WTC11 (cell line): Measurements from ENCODE around the gene PDZRN3. TPM values are rescaled to one million over a fixed set of nuclear protein-coding genes. Genes with fewer than 3 reads are reported as not detected.

Source experiments
- ATAC-seq: fragments of 200-7000 bp; cut with Tn5 transposase; 2 replicates; pipeline ENCODE4 v1.10.0; 2021; ENCODE audit warnings: mild to moderate bottlenecking, moderate library complexity
- CTCF ChIA-PET: fragments of 300-600 bp; sonication (Branson Sonifier 250); formaldehyde crosslinking; loops from one replicate; lab custom pipeline; 2021; ENCODE audit warnings: antibody characterized with exemption; lab: Charles Lee
- POLR2A ChIA-PET: fragments of 350-600 bp; sonication (Branson Sonifier 250); formaldehyde crosslinking; loops from one replicate; lab custom pipeline; 2021; ENCODE audit warnings: antibody characterized with exemption; lab: Charles Lee
- DNase-seq: peaks from one replicate; pipeline ENCODE4 v3.0.0; 2021; ENCODE audit warnings: low spot score
- H3K27ac Mint-ChIP-seq: 2 replicates; pipeline ENCODE4 v1.8.0; 2021; ENCODE audit warnings: mixed read lengths
- H3K27me3 Mint-ChIP-seq: 2 replicates; pipeline ENCODE4 v1.8.0; 2021; ENCODE audit warnings: low read depth, mild to moderate bottlenecking, moderate library complexity, mixed read lengths
- H3K36me3 Mint-ChIP-seq: 2 replicates; pipeline ENCODE4 v1.8.0; 2021; ENCODE audit warnings: mixed read lengths
- H3K4me1 Mint-ChIP-seq: 2 replicates; pipeline ENCODE4 v1.8.0; 2022; ENCODE audit warnings: mixed read lengths
- H3K4me3 Mint-ChIP-seq: 2 replicates; pipeline ENCODE4 v1.8.0; 2021; ENCODE audit warnings: mild to moderate bottlenecking, moderate library complexity, mixed read lengths
- H3K9me3 Mint-ChIP-seq: 2 replicates; pipeline ENCODE4 v1.8.0; 2021; ENCODE audit warnings: mixed read lengths
- CDX4 ChIP-seq: fragments of 250-450 bp; sonication (Bioruptor Pico); IDR thresholded peaks from 2 replicates; pipeline ENCODE4 v1.9.0; 2021; ENCODE audit warnings: moderate library complexity, mild to moderate bottlenecking, inconsistent platforms, borderline replicate concordance
- E2F1 ChIP-seq: sonication (generic); formaldehyde crosslinking; IDR thresholded peaks from 2 replicates; pipeline ENCODE4 v1.8.0; 2022; ENCODE audit warnings: mild to moderate bottlenecking, missing genetic modification reagents
- E2F4 ChIP-seq: sonication (generic); formaldehyde crosslinking; IDR thresholded peaks from 2 replicates; pipeline ENCODE4 v1.8.1; 2022; ENCODE audit warnings: low read depth, mild to moderate bottlenecking, moderate library complexity, missing genetic modification reagents, borderline replicate concordance
- ETV6 ChIP-seq: sonication (generic); formaldehyde crosslinking; IDR thresholded peaks from 2 replicates; pipeline ENCODE4 v1.8.1; 2022; ENCODE audit warnings: mild to moderate bottlenecking, missing genetic modification reagents
- FOXJ3 ChIP-seq: sonication (generic); formaldehyde crosslinking; IDR thresholded peaks from 2 replicates; pipeline ENCODE4 v1.9.0; 2021; ENCODE audit warnings: missing genetic modification reagents, mild to moderate bottlenecking, borderline replicate concordance
- FOXK1 ChIP-seq: sonication (generic); formaldehyde crosslinking; IDR thresholded peaks from 2 replicates; pipeline ENCODE4 v1.8.0; 2022; ENCODE audit warnings: mild to moderate bottlenecking, moderate library complexity, missing genetic modification reagents
- FOXP4 ChIP-seq: sonication (generic); formaldehyde crosslinking; IDR thresholded peaks from 2 replicates; pipeline ENCODE4 v1.8.0; 2022; ENCODE audit warnings: mild to moderate bottlenecking, missing genetic modification reagents
- HMGA2 ChIP-seq: fragments of 250-450 bp; sonication (Bioruptor Pico); IDR thresholded peaks from 2 replicates; pipeline ENCODE4 v1.4.0; 2021; ENCODE audit warnings: mild to moderate bottlenecking, moderate library complexity
- NR1H2 ChIP-seq: sonication (generic); formaldehyde crosslinking; IDR thresholded peaks from 2 replicates; pipeline ENCODE4 v1.9.0; 2021; ENCODE audit warnings: mild to moderate bottlenecking, moderate library complexity, missing genetic modification reagents
- RORB ChIP-seq: fragments of 250-450 bp; sonication (Bioruptor Pico); IDR thresholded peaks from 2 replicates; pipeline ENCODE4 v1.9.0; 2021; ENCODE audit warnings: mild to moderate bottlenecking
- SMAD3 ChIP-seq: sonication (generic); formaldehyde crosslinking; IDR thresholded peaks from 2 replicates; pipeline ENCODE4 v1.8.0; 2022; ENCODE audit warnings: missing genetic modification reagents, mild to moderate bottlenecking, borderline replicate concordance
- TCF7 ChIP-seq: sonication (generic); formaldehyde crosslinking; IDR thresholded peaks from 2 replicates; pipeline ENCODE4 v1.8.0; 2022; ENCODE audit warnings: mild to moderate bottlenecking, low read depth, missing genetic modification reagents, moderate library complexity
- ZNF138 ChIP-seq: sonication (generic); formaldehyde crosslinking; conservative IDR thresholded peaks from 2 replicates; pipeline ENCODE4 v1.8.1; 2022; ENCODE audit warnings: mild to moderate bottlenecking, moderate library complexity, missing genetic modification reagents
- ZNF317 ChIP-seq: sonication (generic); formaldehyde crosslinking; IDR thresholded peaks from 2 replicates; pipeline ENCODE4 v1.8.1; 2023; ENCODE audit warnings: low read depth, mild to moderate bottlenecking, moderate library complexity, missing genetic modification reagents, borderline replicate concordance
- ZNF416 ChIP-seq: fragments of 250-450 bp; sonication (Bioruptor Pico); IDR thresholded peaks from 2 replicates; pipeline ENCODE4 v1.9.0; 2021; ENCODE audit warnings: mild to moderate bottlenecking, inconsistent platforms
- total RNA-seq: library from RNA; stranded (reverse); gene quantifications from 3 replicates; pipeline ENCODE4 v1.2.3, GENCODE V29; 2021
- TF ChIP-seq, protein P1 (sequence below): fragments of 250-450 bp; sonication (Bioruptor Pico); IDR thresholded peaks from 2 replicates; pipeline ENCODE4 v1.9.0; 2021; ENCODE audit warnings: mild to moderate bottlenecking
- TF ChIP-seq, protein P2 (sequence below): sonication (generic); formaldehyde crosslinking; conservative IDR thresholded peaks from 2 replicates; pipeline ENCODE4 v1.8.1; 2023; ENCODE audit warnings: mild to moderate bottlenecking, low read depth, missing genetic modification reagents, moderate library complexity
- TF ChIP-seq, protein P3 (sequence below): fragments of 200-600 bp; IDR thresholded peaks from 2 replicates; pipeline ENCODE4 v1.8.0; 2022; ENCODE audit warnings: antibody characterized with exemption

Gene PDZRN3
- total RNA-seq, 1 experiment from 2014 or later, result 9.5 TPM

DNA sequence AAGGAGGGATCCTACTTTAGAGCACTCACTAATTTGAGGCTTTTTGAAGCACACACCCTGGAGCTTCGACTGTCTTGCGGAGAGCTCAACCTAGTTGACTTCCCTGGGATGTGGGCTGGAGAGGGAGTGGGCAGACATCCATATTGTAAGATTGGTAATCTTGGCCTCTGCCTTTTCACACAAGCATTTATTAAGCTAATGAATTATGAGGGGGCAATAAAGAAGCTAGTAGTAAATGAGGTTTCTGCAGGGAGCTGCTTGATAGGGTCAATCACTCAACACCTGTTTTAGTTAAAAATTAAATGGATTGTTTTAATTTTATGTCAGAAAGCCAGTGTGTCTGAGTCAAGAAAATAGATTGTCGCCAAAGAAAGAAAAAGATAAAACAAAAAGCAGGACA lies 76.3 kb downstream of the PDZRN3 start (continued):
- TF ChIP-seq, protein P1, sequence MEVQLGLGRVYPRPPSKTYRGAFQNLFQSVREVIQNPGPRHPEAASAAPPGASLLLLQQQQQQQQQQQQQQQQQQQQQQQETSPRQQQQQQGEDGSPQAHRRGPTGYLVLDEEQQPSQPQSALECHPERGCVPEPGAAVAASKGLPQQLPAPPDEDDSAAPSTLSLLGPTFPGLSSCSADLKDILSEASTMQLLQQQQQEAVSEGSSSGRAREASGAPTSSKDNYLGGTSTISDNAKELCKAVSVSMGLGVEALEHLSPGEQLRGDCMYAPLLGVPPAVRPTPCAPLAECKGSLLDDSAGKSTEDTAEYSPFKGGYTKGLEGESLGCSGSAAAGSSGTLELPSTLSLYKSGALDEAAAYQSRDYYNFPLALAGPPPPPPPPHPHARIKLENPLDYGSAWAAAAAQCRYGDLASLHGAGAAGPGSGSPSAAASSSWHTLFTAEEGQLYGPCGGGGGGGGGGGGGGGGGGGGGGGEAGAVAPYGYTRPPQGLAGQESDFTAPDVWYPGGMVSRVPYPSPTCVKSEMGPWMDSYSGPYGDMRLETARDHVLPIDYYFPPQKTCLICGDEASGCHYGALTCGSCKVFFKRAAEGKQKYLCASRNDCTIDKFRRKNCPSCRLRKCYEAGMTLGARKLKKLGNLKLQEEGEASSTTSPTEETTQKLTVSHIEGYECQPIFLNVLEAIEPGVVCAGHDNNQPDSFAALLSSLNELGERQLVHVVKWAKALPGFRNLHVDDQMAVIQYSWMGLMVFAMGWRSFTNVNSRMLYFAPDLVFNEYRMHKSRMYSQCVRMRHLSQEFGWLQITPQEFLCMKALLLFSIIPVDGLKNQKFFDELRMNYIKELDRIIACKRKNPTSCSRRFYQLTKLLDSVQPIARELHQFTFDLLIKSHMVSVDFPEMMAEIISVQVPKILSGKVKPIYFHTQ, result no peak

DNA sequence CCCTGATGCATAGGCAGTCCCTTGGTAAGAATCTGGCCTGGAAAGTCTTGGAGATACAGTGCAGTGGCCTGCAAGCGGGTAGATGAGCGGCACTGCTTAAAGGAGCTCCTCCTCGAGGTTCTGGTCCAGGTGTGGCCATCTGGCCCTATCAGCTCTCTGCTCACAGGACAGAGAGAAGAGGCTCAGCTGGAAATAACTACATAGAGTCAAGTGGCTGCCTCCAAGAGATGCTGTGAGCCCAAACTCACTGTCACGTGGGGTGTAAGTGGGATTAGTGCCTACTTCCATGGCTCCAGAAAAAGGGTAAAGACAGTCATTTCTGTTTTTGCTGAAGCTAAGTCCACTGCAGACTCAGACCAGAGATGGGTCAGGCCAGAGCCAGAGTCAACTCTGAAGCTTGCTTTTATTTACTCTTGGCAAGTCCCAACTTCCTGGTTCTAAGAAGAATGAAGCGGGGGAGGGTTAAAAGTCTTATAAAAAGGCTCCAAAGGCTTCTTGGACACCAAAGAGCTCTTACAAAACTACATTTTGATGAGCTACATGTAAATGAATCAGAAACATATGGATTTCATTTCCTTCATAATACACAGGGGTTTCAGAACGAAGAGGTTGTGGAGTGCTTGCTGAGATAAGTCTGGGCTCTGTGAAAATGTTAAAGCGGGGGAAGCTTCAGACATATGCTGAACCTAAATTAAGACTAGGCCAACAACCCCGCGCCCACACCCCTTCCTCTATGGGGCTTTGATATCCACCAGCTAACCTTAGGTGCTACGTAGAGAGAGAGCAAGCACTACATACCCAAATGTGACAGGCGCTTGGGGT lies 77.1 kb downstream of the PDZRN3 start:
- no peak for TF ChIP-seq FOXP4 (CRISPR knock-in tag)
- no peak for TF ChIP-seq ZNF138 (CRISPR knock-in tag)
- TF ChIP-seq RORB (CRISPR knock-in tag), result no peak
- no peak for TF ChIP-seq ZNF317
- no peak for TF ChIP-seq FOXK1 (CRISPR knock-in tag)
- TF ChIP-seq E2F1 (CRISPR knock-in tag), result no peak
- TF ChIP-seq SMAD3 (CRISPR knock-in tag), result no peak
- TF ChIP-seq ZNF416 (CRISPR knock-in tag), result no peak
- no peak for TF ChIP-seq TCF7 (CRISPR knock-in tag)
- no peak for TF ChIP-seq FOXJ3 (CRISPR knock-in tag)
- TF ChIP-seq, all 79 proteins: peak for 0
- no peaks in the 10 kb centered on the region for H3K9me3 Mint-ChIP-seq
- ATAC-seq (peak; percentile 48; the same call in 1 of the 2 replicates), DNase-seq (no peak)
- ChIA-PET CTCF (interaction anchor here (2.3 kb wide), 1 partner anchor 40 kb away, joined by 14 read pairs; no protein-coding TSS in a partner anchor), POLR2A (no interaction called here)
- H3K4me3 Mint-ChIP-seq, result no peak overlapping the region
- H3K36me3 Mint-ChIP-seq, result no peaks in the 10 kb centered on the region
- peaks cover 20% of the 10 kb centered on the region for H3K4me1 Mint-ChIP-seq
- H3K27ac Mint-ChIP-seq, result no peak overlapping the region
- no peaks in the 10 kb centered on the region for H3K27me3 Mint-ChIP-seq

- Mint-ChIP-seq H3K4me1 (peaks cover 20% of the 10 kb centered on the region), H3K4me3 (no peak overlapping the region), H3K27me3 (no peaks in the 10 kb centered on the region), H3K36me3 (no peaks in the 10 kb centered on the region), H3K9me3 (no peaks in the 10 kb centered on the region), H3K27ac (no peak overlapping the region)
- ChIA-PET POLR2A (no interaction called here), CTCF (interaction anchor here (2.3 kb wide), 1 partner anchor 39 kb away, joined by 14 read pairs; no protein-coding TSS in a partner anchor)
- no peak for DNase-seq
- ATAC-seq, result no peak
- no peak for TF ChIP-seq NR1H2 (CRISPR knock-in tag)
- no peak for TF ChIP-seq CDX4 (CRISPR knock-in tag)
- TF ChIP-seq, protein P2, sequence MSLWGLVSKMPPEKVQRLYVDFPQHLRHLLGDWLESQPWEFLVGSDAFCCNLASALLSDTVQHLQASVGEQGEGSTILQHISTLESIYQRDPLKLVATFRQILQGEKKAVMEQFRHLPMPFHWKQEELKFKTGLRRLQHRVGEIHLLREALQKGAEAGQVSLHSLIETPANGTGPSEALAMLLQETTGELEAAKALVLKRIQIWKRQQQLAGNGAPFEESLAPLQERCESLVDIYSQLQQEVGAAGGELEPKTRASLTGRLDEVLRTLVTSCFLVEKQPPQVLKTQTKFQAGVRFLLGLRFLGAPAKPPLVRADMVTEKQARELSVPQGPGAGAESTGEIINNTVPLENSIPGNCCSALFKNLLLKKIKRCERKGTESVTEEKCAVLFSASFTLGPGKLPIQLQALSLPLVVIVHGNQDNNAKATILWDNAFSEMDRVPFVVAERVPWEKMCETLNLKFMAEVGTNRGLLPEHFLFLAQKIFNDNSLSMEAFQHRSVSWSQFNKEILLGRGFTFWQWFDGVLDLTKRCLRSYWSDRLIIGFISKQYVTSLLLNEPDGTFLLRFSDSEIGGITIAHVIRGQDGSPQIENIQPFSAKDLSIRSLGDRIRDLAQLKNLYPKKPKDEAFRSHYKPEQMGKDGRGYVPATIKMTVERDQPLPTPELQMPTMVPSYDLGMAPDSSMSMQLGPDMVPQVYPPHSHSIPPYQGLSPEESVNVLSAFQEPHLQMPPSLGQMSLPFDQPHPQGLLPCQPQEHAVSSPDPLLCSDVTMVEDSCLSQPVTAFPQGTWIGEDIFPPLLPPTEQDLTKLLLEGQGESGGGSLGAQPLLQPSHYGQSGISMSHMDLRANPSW (CRISPR knock-in tag), result no peak
- TF ChIP-seq, protein P3, sequence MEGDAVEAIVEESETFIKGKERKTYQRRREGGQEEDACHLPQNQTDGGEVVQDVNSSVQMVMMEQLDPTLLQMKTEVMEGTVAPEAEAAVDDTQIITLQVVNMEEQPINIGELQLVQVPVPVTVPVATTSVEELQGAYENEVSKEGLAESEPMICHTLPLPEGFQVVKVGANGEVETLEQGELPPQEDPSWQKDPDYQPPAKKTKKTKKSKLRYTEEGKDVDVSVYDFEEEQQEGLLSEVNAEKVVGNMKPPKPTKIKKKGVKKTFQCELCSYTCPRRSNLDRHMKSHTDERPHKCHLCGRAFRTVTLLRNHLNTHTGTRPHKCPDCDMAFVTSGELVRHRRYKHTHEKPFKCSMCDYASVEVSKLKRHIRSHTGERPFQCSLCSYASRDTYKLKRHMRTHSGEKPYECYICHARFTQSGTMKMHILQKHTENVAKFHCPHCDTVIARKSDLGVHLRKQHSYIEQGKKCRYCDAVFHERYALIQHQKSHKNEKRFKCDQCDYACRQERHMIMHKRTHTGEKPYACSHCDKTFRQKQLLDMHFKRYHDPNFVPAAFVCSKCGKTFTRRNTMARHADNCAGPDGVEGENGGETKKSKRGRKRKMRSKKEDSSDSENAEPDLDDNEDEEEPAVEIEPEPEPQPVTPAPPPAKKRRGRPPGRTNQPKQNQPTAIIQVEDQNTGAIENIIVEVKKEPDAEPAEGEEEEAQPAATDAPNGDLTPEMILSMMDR, result no peak
- TF ChIP-seq ETV6, result no peak
- no peak for TF ChIP-seq E2F4 (CRISPR knock-in tag)
- no peak for TF ChIP-seq HMGA2
Observed at GRCh38 chr3:73546961-73547360, 77.8 kb downstream of the PDZRN3 start.
